ENCODE measurements around the gene CADPS. TPM values are rescaled to one million over a fixed set of nuclear protein-coding genes. Genes with fewer than 3 reads are reported as not detected.

The CADPS gene
- polyA plus RNA-seq, 1 donor from 2014 or later, result 118 TPM

DNA sequence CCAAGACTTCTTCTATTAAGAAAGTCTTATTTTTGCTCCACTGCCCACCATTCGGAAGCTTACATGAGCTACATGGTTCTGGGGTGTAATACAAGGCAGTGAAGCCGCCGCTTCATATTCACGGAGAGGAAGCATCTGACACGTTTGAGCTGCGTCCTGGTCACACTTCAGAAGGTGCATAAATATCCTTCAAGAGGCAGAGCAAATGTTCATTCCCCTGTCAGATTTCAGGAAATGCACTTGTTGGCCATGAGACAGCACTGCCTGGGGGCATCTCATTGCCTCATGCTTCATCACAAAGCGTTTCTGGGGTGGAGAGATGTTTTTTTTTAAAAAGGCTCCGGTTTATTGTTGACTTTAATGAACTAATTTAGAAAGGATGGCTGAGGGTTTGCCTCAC, 119.9 kb downstream of the CADPS start:
- Histone ChIP-seq H3K9ac (ENCODE audit: low read length) (no peak overlapping the region), H3K4me2 (ENCODE audit: low read length) (no peak overlapping the region), H3F3A (ENCODE audit: insufficient read depth, low read length, poor library complexity, severe bottlenecking) (no peaks in the 10 kb centered on the region), H3K9me2 (ENCODE audit: insufficient read depth, low read length) (no peaks in the 10 kb centered on the region), H3K27ac (ENCODE audit: low read length) (no peak overlapping the region), H3K27me3 (ENCODE audit: insufficient read depth, low read depth, low read length) (no peaks in the 10 kb centered on the region), H3K36me3 (ENCODE audit: insufficient read depth, low read length) (no peaks in the 10 kb centered on the region), H4K20me1 (ENCODE audit: insufficient read depth) (no peaks in the 10 kb centered on the region), H3K79me2 (replicated peaks; ENCODE audit: insufficient read depth, low read length) (no peaks in the 10 kb centered on the region), H2AFZ (ENCODE audit: low read depth, low read length) (no peak overlapping the region), H3K4me3 (ENCODE audit: low read length) (no peak overlapping the region), H3K9me3 (ENCODE audit: low read length) (no peaks in the 10 kb centered on the region)
- TF ChIP-seq EZH2 (IDR thresholded peaks at IDR 0.05; ENCODE audit: borderline replicate concordance, insufficient read depth, low read length, poor library complexity, severe bottlenecking), result no peak
- TF ChIP-seq SMC3 (conservative IDR thresholded peaks at IDR 0.05; ENCODE audit: poor library complexity), result no peak
- no peak for TF ChIP-seq EP300 (conservative IDR thresholded peaks at IDR 0.05; ENCODE audit: poor library complexity, severe bottlenecking)
- TF ChIP-seq CTCF (IDR thresholded peaks at IDR 0.05; ENCODE audit: poor library complexity, severe bottlenecking), result no peak
- TF ChIP-seq, protein P1, sequence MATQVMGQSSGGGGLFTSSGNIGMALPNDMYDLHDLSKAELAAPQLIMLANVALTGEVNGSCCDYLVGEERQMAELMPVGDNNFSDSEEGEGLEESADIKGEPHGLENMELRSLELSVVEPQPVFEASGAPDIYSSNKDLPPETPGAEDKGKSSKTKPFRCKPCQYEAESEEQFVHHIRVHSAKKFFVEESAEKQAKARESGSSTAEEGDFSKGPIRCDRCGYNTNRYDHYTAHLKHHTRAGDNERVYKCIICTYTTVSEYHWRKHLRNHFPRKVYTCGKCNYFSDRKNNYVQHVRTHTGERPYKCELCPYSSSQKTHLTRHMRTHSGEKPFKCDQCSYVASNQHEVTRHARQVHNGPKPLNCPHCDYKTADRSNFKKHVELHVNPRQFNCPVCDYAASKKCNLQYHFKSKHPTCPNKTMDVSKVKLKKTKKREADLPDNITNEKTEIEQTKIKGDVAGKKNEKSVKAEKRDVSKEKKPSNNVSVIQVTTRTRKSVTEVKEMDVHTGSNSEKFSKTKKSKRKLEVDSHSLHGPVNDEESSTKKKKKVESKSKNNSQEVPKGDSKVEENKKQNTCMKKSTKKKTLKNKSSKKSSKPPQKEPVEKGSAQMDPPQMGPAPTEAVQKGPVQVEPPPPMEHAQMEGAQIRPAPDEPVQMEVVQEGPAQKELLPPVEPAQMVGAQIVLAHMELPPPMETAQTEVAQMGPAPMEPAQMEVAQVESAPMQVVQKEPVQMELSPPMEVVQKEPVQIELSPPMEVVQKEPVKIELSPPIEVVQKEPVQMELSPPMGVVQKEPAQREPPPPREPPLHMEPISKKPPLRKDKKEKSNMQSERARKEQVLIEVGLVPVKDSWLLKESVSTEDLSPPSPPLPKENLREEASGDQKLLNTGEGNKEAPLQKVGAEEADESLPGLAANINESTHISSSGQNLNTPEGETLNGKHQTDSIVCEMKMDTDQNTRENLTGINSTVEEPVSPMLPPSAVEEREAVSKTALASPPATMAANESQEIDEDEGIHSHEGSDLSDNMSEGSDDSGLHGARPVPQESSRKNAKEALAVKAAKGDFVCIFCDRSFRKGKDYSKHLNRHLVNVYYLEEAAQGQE (IDR thresholded peaks at IDR 0.05; ENCODE audit: borderline replicate concordance), result no peak
- no peak for TF ChIP-seq TAF1 (IDR thresholded peaks at IDR 0.05; ENCODE audit: low read depth)
- TF ChIP-seq MXI1 (conservative IDR thresholded peaks at IDR 0.05; ENCODE audit: poor library complexity, severe bottlenecking), result no peak
- no peak for TF ChIP-seq POLR2AphosphoS5 (IDR thresholded peaks at IDR 0.05)
- no peak for TF ChIP-seq RAD21 (conservative IDR thresholded peaks at IDR 0.05)

- TF ChIP-seq, protein P1 (IDR thresholded peaks at IDR 0.05; ENCODE audit: borderline replicate concordance), result no peak
- TF ChIP-seq TAF1 (IDR thresholded peaks at IDR 0.05; ENCODE audit: low read depth) (no peak), CTCF (IDR thresholded peaks at IDR 0.05; ENCODE audit: poor library complexity, severe bottlenecking) (no peak), SMC3 (conservative IDR thresholded peaks at IDR 0.05; ENCODE audit: poor library complexity) (no peak), MXI1 (conservative IDR thresholded peaks at IDR 0.05; ENCODE audit: poor library complexity, severe bottlenecking) (no peak), RAD21 (conservative IDR thresholded peaks at IDR 0.05) (no peak), EZH2 (IDR thresholded peaks at IDR 0.05; ENCODE audit: borderline replicate concordance, insufficient read depth, low read length, poor library complexity, severe bottlenecking) (no peak), POLR2AphosphoS5 (IDR thresholded peaks at IDR 0.05) (no peak)
- Histone ChIP-seq H3K9me3 (ENCODE audit: low read length) (no peaks in the 10 kb centered on the region), H3K79me2 (replicated peaks; ENCODE audit: insufficient read depth, low read length) (no peaks in the 10 kb centered on the region), H3K9ac (ENCODE audit: low read length) (peak overlapping the region; percentile 18), H3K4me2 (ENCODE audit: low read length) (no peak overlapping the region), H2AFZ (ENCODE audit: low read depth, low read length) (no peak overlapping the region), H3K4me3 (ENCODE audit: low read length) (peak overlapping the region; percentile 18), H3K36me3 (ENCODE audit: insufficient read depth, low read length) (peaks cover 4% of the 10 kb centered on the region), H3K27ac (ENCODE audit: low read length) (peak overlapping the region; percentile 43), H3F3A (ENCODE audit: insufficient read depth, low read length, poor library complexity, severe bottlenecking) (peaks cover 2% of the 10 kb centered on the region), H3K9me2 (ENCODE audit: insufficient read depth, low read length) (no peaks in the 10 kb centered on the region), H4K20me1 (ENCODE audit: insufficient read depth) (no peaks in the 10 kb centered on the region), H3K27me3 (ENCODE audit: insufficient read depth, low read depth, low read length) (no peaks in the 10 kb centered on the region)
Measured at GRCh38 chr3:62749657-62750056, 125.6 kb downstream of the CADPS start.

Measured in neural cell (in vitro differentiated cells).